Neural progenitor cell (in vitro differentiated cells): Measurements from ENCODE around the gene RTN1.

Experiments used
- CTCF ChIP-seq: fragments of 200-600 bp; sonication (generic); IDR thresholded peaks from 2 replicates; pipeline ENCODE4 v1.5.1; 2017; ENCODE audit warnings: antibody characterized with exemption, mild to moderate bottlenecking
- EZH2 ChIP-seq: fragments of 200-600 bp; sonication (generic); IDR thresholded peaks from 2 replicates; pipeline ENCODE4 v1.6.1; 2017; ENCODE audit warnings: antibody characterized with exemption, mild to moderate bottlenecking, moderate library complexity
- EZH2phosphoT487 ChIP-seq: fragments of 200-600 bp; sonication (generic); IDR thresholded peaks from 2 replicates; pipeline ENCODE4 v1.6.1; 2017; ENCODE audit warnings: antibody characterized with exemption

GRCh38 chr14:59811815-59812214 is 58.8 kb downstream of the RTN1 start:
- TF ChIP-seq CTCF (no peak), EZH2phosphoT487 (no peak), EZH2 (no peak)
